GM19467 (cell line): ENCODE measurements around the gene ATP8A1.
A peak's percentile ranks its signal among the peaks of the same experiment; 100 is the strongest.
"Not testable (repeated sequence)": the region's sequence is repeated elsewhere in the genome, so short reads cannot be mapped to it uniquely, and the experiment has no call there.

Experiments
- ATAC-seq: cut with Tn5 transposase; IDR thresholded peaks from one replicate; pipeline ENCODE4 v1.9.1; 2021; ENCODE audit warnings: mild to moderate bottlenecking, moderate library complexity; ENCODE audit not compliant: unreplicated experiment

The ATP8A1 gene

DNA sequence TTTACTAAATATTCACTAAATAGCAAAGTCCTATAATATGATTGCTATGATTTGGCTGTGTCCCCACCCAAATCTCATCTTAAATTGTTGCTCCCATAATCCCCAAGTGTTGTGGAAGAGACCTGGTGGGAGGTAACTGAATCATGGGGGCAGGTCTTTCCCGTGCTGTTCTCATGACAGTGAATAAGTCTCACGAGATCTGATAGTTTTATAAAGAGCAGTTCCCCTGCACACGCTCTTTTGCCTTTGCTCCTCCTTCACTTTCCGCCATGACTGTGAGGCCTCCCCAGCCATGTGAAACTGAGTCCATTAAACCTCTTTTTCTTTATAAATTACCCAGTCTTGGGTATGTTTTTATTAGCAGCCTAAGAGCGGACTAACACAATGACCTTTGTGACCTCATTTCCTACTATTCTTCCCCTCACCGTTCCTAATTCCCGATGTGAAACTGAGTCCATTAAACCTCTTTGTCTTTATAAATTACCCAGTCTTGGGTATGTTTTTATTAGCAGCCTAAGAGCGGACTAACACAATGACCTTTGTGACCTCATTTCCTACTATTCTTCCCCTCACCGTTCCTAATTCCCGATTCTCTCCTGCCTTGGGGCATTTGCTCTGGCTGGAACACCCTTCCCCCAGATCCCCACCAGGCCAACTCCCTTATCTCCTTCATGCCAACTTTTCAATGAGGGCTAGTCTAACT, 4.2 kb downstream of the ATP8A1 start:
- ATAC-seq: not testable (repeated sequence)

DNA sequence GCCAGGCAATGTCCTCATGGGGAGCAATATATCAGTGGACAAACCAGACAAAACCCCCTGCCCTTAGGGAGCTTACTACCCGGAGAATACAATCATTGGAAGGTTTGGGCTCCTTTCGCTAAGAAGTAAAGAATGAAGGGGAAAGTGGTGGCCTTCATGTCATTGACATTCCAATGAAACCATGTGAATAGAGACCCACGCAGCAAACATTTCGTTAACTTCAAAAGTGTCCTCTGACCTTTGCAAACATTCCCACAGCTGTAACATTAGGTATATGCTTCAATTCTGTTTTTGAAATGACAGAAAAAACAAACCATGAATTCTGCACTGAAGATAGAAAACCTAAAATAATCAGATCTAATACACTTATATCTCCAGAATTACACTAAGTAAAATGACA, 7.0 kb downstream of the ATP8A1 start:
- ATAC-seq: no peak

DNA sequence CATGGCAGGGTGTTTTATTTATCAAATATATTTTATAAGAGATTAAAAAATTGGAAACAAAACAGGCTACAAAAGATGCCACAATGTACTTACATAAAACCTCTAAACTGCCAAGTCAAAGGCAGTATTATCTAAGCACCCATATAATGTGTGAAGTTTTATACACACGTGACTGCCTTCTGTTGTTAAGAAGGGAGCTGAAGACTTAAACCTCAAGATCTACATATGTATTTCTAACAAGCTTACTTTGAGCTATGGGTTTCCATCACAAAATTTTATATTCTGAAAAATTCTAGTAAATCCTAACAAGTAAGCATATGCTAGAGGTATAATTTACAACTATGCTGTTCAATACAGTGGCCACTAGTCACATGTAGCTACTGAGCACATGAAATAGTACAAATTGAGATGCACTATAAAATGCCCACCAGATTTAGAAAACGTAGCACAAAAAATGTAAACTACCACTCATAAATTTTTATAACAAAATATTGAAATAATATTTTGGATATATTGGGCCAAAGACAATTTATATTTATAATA, 9.8 kb downstream of the ATP8A1 start:
- no peak for ATAC-seq

DNA sequence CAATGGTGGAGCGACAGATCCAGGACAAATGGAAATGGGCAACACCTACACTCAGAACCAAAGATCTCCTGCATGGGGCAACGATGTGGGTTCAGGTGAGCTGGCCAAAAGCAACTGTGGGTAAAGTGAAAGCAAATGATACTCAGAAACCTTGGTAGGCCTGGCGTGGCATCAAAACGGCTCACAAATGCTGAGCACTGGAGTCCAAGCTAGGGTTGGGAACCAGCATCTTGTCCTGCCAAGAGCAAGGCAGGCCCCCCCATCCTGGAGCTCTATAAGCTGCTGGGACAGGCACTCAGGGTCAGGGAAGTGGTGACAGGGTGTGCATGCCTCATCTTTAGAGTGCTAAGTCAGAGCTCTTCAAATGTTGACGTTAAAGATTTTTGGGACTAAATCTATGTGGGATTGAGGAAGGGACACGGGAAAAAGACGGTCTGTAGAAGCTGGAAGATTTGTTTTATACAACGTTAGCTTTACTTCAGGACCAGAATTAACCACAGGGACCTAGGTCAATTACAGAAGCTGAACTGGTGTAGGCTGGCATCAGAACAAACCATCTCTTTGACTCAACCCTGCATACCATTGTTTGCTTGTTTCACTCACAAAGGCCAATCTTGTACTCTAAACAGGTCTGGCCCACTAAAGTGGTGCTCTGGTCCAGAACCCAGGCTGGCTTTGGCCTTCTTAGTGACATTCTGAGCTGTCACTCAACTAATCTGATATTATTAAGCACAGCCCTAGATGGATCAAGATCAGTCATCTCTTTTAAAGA, 10.7 kb downstream of the ATP8A1 start:
- no peak for ATAC-seq

DNA sequence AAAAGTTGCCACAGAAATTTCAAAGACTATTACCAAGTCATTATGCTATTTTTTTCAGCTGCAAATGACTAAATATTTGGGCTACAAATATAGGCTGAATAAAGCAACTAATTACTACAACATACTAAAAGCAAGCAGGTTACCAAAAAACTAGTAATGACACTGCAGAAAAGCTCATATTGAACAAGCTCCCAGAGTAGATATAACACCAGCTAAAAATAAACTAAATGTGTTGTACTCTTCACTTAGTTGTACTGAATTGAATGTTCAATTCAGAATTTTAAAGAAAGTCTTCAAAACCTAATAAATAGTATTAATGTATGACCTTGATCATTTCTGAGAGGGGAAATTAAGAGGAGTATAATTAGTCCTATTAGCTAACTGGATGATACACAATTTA, 12.0 kb downstream of the ATP8A1 start:
- ATAC-seq: no peak

DNA sequence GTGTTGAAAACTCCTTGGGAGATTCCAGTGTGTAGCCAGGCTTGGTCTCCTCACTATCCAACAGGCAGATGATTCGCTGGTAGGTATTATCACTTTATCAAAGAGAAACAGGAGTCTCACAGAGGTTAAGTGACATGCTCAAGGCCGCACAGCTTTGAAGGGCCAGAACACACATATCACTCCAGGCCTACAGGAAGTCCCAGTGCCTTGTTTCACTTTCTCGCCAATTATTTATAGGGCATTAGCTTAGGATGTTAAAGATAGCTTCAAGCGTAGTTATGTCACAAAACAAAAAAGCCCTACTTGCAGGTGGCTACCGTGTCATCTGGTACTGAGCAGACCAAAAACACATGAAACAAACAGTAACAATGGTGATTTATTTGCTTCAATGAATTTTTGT, 13.2 kb downstream of the ATP8A1 start:
- ATAC-seq: peak; percentile 67

DNA sequence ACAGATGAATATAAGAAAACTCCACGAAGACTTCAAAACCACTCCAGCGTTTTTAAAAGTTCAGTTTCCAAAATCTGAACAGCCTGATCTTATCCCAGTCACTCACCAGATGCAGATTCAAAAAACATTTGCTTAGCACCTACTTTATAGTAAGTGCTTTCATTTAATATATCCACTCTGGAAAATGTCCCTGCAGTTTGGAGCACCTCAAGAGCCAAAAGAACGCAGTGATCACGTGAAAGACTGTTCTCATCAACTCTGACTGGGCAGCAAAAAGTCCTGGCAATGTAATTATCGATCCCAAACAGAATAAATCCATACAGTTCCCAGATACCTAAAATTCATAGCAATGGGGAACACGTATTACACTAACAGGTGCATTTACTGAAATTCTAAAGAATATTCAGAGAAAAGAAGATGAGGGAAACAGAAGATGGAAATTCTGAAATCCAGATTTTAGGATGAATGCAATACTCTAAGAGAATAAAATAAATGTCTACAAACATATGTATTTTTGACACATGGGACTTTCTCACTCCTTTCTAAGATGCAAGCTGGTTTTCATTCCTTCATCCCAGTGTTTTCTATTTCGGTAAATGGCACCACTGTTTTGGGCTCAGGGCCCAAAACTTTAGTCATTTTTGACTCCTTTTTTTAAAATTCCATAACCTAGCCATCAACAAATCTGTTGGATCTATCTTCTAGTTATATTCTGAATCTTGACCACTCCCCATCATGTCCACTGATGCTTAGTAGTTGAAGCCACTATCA, 13.9 kb downstream of the ATP8A1 start:
- ATAC-seq: no peak

DNA sequence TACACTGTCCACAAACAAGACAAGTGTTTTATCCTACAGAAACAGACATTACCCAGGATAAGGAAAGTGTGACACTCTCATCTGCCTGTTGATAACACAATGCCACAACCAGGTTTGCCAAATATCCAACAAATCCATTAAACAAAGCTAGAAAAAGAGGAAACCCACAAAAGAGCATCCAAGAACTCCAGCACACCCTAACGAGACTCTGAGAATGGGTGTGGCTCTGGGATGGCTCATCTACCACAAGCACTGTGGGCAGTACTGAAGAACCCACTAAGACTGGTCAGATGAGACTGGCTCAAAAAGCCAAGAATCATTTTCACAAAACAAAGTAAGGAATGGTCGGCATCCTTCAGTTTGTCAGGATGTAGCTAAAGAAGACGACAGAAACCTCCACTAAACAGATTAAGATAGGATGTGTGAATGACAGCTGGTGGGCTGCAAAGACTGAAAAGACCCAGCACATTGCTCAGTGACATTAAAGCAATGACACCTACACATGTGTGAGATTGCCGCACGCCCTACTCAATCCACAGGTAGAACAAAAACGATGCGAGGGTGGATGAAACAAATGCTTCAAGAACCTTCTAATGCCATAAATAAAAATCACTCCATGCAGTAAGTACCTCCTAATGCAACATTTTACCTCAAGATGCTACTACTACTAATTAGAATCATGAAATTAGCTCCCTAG, 14.7 kb downstream of the ATP8A1 start:
- ATAC-seq: no peak

DNA sequence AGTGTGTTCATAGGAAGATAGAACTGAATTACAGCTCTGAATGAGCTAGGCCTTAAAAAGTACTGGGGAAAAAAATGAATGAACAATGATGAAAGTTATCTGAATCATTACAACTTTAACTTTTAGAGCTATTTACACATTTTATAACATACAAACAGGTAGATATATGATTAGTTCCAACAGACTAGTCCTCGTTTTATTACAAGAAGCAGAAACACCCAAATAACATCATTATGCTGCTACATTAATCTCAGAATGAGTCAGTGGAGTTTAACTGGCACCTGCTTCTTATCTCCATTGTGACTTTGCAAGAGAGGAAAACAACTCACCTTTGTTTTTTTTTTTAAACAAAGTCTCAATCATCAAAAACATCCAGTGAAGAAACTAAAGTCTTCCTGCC, 15.2 kb downstream of the ATP8A1 start:
- ATAC-seq: no peak

DNA sequence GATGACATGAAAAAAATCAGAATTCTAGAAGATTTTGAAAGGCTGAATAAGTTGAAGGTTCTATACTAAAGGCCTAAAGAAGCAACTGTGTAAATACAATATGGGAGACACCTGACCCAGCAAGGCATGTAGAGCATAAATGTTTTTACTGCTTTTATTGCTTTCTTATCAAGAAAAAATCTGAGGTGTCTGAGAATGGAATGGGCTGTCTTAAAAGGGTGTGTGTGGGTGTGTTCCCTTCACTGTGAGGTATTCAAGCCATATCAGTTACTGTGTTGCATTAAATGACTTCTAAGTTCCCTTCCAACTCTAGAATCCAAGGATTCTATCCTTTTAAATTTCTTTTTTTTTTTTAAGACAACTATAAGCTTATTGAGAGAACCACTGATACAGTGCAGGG, 15.7 kb downstream of the ATP8A1 start:
- no peak for ATAC-seq

DNA sequence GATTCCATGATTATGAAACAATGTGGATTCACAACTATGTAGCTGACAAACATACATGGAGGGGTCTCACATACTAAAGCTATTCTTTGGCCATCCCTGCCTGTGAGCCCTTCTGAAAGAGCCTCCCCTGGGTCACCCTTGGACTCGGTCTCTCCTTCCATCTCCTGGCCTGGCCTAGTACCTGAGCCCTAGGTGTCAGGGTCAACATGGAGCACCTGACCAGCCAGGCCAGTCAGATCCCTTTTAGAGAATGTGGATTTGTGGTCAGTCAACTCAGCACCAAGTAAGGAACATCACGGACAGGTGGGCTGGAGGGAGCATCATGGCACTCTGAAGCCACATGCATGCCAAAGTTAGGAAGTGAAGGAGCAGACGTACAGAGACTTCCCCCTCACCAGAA, 16.3 kb downstream of the ATP8A1 start:
- ATAC-seq: no peak

DNA sequence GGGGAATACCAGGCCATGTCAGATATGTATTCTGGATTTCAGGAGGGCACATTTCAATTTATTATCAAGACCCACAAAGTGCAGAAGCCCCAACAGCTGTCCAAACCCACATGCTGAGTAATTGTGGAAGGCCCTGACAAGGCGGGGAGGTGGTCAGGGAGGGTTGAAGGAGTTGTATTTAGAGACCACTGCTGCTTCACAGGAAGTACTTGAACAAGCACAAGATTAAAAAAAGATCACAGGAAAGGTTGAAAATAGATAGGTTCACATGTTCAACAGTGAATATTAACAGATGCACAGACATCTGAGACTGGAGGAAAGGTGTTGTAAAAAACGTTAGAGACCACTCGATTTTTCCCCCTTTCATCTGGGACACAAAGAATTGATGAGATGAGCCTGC, 17.9 kb downstream of the ATP8A1 start:
- ATAC-seq: peak; percentile 62

DNA sequence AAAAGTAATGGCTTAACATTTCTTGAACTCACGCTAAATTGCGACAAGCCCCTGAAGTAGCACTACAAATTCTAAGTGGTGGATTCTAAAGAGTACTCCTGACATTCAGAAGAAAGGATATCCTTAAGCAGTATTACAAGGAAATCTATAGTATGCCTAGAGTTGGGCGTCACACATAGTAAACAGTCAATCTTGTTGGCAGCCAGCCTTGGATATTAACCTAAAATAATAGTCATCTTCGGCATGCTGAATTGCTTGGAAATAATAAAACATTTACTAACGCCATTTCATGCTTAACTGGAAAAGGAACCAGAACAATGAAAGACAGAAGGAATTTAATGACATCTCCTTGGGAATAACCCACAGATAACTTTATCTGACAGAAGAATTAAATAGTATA, 18.6 kb downstream of the ATP8A1 start:
- no peak for ATAC-seq

DNA sequence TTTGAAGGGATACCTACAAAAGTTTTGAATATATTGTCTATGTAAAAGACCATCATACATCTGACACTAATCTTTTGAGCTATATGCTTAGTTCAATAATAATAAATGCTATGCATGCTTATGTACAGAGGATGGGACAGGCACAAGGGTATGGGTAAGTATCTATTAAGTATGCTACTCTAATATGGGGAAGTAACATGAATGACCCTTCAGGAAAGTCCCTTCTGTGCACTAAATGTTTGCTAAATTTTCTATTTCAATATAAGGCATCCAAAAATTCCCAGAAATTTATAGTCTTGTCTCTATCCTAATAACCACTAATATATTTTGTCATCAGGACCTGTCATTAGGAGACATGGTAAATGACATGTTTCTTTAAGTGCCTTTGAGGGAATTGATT, 19.0 kb downstream of the ATP8A1 start:
- ATAC-seq: no peak

DNA sequence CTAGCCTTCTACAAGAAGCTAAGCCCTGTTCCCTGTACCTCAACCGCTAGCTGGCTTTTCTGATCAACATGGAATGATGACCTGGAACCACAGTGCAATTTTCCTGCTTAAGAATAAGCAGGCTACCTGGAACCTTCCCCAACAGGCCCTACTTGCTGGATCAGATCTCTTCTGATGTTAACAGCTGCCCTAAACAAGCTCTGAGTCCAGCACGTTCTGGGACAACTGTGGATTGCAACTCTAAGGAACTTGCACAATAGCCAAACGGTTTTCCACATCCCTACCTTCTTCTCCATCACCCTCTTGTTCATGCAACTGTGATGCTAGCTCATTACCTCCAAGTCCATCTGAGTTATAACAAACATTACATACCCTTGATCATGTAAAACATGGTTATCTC, 19.8 kb downstream of the ATP8A1 start:
- no peak for ATAC-seq

DNA sequence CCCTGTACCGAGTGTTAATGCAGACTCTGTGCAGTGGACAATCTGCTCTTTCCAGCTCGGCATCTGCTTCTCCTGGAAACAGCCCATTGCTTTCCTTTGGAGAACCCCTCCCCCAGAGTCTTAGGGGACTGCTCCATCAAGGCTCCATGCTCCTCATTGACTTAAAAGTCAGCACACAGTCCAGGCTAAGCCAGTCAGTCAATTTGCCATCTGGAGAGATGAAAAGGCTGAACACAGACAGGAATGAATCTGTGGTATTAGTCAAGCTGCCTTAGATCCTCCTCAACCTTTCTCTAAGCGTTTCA, 20.3 kb downstream of the ATP8A1 start:
- no peak for ATAC-seq

DNA sequence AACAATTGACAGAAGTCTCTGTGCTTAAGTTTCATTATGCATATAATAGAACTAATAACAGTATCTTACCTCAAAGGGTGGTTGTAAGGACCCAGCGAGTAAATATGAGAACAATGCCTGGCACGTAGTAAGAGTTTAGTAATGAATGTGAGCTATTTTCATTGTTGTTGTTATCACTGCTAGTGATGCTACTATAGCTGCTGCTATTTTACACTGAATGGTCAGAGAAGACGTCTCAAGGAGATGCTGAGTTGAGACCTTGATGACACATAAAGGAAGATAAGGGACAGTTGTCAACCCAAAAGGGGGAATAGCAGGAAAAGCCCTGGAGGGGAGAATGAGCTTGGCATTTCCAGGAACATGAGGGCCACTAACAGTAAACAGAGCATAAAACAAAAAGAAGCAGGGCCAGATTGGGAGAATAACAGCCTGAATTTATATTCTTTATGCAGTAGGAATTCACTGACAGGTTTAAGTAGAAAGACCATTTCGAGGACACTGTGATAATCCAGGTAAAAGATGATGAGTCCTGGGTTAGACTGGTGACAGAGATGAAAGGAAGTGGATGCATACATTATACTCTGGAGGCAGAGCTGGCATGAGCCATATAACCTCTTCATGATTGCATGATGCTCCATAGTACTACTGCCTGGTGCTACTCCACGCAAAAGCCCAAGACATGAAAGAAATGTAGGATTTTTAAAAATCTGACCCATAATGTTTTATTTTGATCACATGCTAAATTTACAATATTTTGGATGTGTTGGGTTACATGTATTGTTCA, 23.1 kb downstream of the ATP8A1 start:
- peak; percentile 39 for ATAC-seq

DNA sequence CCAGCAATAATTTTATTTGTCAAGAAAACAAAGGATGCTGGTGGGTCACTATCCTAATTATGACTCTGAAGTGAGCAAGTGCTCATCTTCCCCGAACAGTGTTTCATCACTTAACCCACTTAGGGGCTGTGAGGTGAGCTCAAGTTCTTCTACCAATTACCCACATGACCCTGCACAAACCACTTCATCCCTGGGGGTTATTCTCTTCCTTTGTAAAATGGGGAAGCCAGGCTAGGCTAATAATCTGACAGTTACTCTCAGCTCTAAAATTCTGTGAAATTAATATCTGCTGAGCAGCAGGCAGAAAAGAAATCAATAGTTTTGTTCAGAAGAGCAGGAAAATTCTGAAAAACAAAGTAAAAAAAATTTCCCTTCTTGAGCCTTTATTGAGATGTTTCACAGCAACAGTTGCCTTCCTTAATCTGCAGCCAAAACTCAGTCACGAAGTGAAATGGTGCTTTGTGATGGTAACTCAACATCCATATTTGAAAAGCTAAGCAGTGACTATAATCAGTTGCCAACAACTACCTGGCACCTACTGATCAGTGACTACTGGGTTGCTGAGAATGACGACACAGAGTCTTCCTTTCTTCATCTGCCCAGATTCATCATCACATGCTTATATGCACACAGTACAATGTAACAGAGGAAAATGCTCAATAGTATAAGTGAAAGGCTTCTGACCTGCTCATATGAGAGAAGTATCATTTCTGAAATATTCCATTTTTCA, 24.1 kb downstream of the ATP8A1 start:
- ATAC-seq: no peak

DNA sequence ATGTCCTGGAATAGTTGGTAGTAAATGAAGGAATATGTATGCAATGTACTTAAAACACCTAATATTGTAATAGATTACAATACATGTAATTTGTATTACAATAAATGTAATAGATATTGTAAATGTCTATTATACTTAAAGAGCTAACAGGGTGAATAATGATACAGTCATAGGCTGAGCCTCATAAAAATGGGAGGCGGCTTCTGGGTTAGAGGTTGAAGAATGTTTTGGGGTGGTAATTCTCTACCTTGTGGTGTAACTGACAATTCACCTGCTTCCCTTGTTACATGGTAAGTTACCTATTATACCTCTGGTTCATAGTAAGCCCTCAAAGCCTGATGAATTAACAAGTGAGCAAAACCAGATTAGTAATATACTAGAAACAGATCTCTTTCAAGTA, 26.0 kb downstream of the ATP8A1 start:
- ATAC-seq: no peak

DNA sequence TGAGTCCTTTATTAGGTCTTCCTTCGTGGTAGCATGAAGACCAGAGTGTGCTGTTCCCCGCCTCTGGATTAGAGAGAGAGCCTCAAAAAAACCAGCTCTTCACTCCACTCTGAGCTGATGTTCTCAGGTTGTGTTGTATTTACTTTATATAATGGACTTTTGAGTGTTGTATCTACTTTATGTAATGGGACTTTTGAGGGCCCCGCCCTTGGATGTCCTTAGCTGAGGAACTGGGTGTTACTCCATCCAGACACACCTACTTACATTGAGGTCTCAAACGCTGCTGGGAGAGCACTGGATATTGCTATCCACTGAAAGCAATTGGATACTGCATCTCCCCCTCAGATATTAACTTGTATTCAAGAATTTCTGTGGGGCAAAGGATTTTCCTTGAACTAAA, 28.2 kb downstream of the ATP8A1 start:
- ATAC-seq: no peak
